Smooth muscle cell (in vitro differentiated cells): ENCODE results near the gene ATP6V0E1. TPM values are rescaled to one million over a fixed set of nuclear protein-coding genes. Genes with fewer than 3 reads are reported as not detected.
A peak's percentile ranks its signal among the peaks of the same experiment; 100 is the strongest.

Experiments
- DNase-seq: peaks from one replicate; lab custom pipeline; 2025; ENCODE audit not compliant: unreplicated experiment; lab: John Stamatoyannopoulos, UW
- H2AFZ ChIP-seq: fragments of 200-600 bp; sonication (generic); 2 replicates; pipeline ENCODE4 v1.6.0; 2016; ENCODE audit warnings: antibody characterized with exemption, low read depth, mild to moderate bottlenecking
- H3F3A ChIP-seq: fragments of 200-600 bp; sonication (generic); 2 replicates; pipeline ENCODE4 v1.6.0; 2017; ENCODE audit warnings: antibody characterized with exemption, low read depth
- H3K27ac ChIP-seq: fragments of 200-600 bp; sonication (generic); 2 replicates; pipeline ENCODE4 v1.5.1; 2016; ENCODE audit warnings: low read depth, mild to moderate bottlenecking
- H3K27me3 ChIP-seq: fragments of 200-600 bp; sonication (generic); 2 replicates; pipeline ENCODE4 v1.6.1; 2016; ENCODE audit warnings: low read depth, mild to moderate bottlenecking
- H3K36me3 ChIP-seq: fragments of 200-600 bp; sonication (generic); 2 replicates; pipeline ENCODE4 v1.5.1; 2016; ENCODE audit warnings: low read depth
- H3K4me1 ChIP-seq: fragments of 200-600 bp; sonication (generic); 2 replicates; pipeline ENCODE4 v1.5.1; 2016; ENCODE audit warnings: low read depth
- H3K4me2 ChIP-seq: fragments of 200-600 bp; sonication (generic); 2 replicates; pipeline ENCODE4 v1.6.0; 2016; ENCODE audit warnings: mild to moderate bottlenecking
- H3K4me3 ChIP-seq: fragments of 200-600 bp; sonication (generic); 2 replicates; pipeline ENCODE4 v1.5.1; 2016; ENCODE audit warnings: mild to moderate bottlenecking
- H3K79me2 ChIP-seq: fragments of 200-600 bp; sonication (generic); 2 replicates; pipeline ENCODE4 v1.6.0; 2016; ENCODE audit warnings: low read depth, mild to moderate bottlenecking
- H3K9ac ChIP-seq: fragments of 200-600 bp; sonication (generic); 2 replicates; pipeline ENCODE4 v1.6.0; 2016; ENCODE audit warnings: low read depth
- H3K9me3 ChIP-seq: fragments of 200-600 bp; sonication (generic); replicated peaks from 2 replicates; pipeline ENCODE4 v1.5.1; 2016; ENCODE audit warnings: low read depth
- H4K20me1 ChIP-seq: fragments of 200-600 bp; sonication (generic); 2 replicates; pipeline ENCODE4 v1.6.0; 2016; ENCODE audit warnings: low read depth
- WGBS: methylation state at CpG from one replicate; pipeline ENCODE4 v1.1.7; 2016; ENCODE audit warnings: low lambda C conversion rate; 5-methylcytosine and 5-hydroxymethylcytosine counted together
- polyA plus RNA-seq: library from polyadenylated mRNA; unstranded; fragments of >200 nt; fragmentation: Nextera tagmentation; extraction: Ambion mirVana; gene quantifications from 2 replicates; pipeline ENCODE4 v1.2.1, GENCODE V29; 2016
- small RNA-seq: library from RNA; depleted of rRNA; stranded (forward); fragments of <200 nt; gene quantifications from one replicate; pipeline ENCODE3, GENCODE V24; 2014
- total RNA-seq: library from RNA; depleted of rRNA; stranded (reverse); fragments of >200 nt; gene quantifications from 2 replicates; pipeline ENCODE4 v1.2.3, GENCODE V29; 2014
- TF ChIP-seq, protein P1 (sequence below): fragments of 200-600 bp; sonication (generic); IDR thresholded peaks from 2 replicates; pipeline ENCODE4 v1.5.1; 2017; ENCODE audit warnings: borderline replicate concordance, mild to moderate bottlenecking, antibody characterized with exemption; ENCODE audit not compliant: insufficient read depth, poor library complexity, severe bottlenecking

The ATP6V0E1 gene
- total and polyA plus RNA-seq, 2 experiments from 2014 or later = 247 to 431 TPM

DNA sequence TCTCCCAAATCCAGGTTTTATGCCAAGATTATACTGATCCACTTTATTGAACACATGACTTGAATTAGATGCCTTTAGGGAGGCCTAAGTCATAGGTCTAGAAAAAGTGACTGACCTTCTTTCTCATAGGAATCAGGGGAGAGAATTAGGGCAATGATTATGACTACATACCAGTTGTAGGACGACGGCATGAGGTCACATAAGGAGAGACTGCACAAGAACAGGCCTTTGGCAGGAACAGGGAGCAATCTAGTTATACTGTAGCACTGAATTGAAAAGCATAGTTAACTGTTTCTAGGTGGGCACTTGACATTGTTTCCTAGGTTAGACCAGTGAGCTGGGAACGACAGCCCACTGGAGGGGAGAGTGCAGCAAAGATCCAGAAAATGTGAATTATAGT lies 95.3 kb downstream of the ATP6V0E1 start:
- 88% methylated on average over 3 of the region's 3 CpGs for WGBS
- Histone ChIP-seq H3K4me2 (no peak overlapping the region), H3K4me3 (no peak overlapping the region), H3K9ac (no peak overlapping the region), H3K79me2 (no peaks in the 10 kb centered on the region), H3K9me3 (no peaks in the 10 kb centered on the region), H3K27ac (no peak overlapping the region), H3K4me1 (no peaks in the 10 kb centered on the region), H3K27me3 (no peaks in the 10 kb centered on the region), H3K36me3 (no peaks in the 10 kb centered on the region), H2AFZ (no peak overlapping the region), H3F3A (no peaks in the 10 kb centered on the region), H4K20me1 (peaks cover 17% of the 10 kb centered on the region)
- TF ChIP-seq, protein P1, sequence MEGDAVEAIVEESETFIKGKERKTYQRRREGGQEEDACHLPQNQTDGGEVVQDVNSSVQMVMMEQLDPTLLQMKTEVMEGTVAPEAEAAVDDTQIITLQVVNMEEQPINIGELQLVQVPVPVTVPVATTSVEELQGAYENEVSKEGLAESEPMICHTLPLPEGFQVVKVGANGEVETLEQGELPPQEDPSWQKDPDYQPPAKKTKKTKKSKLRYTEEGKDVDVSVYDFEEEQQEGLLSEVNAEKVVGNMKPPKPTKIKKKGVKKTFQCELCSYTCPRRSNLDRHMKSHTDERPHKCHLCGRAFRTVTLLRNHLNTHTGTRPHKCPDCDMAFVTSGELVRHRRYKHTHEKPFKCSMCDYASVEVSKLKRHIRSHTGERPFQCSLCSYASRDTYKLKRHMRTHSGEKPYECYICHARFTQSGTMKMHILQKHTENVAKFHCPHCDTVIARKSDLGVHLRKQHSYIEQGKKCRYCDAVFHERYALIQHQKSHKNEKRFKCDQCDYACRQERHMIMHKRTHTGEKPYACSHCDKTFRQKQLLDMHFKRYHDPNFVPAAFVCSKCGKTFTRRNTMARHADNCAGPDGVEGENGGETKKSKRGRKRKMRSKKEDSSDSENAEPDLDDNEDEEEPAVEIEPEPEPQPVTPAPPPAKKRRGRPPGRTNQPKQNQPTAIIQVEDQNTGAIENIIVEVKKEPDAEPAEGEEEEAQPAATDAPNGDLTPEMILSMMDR = no peak
- no peak for DNase-seq

Small RNAs within 50 kb of the gene (small RNA-seq; reads per million reads assigned to genes)
- gene RF00019 (not detected), gene SNORA74B (45.6 reads per million, percentile 96 among the genes with 10 or more reads in this experiment)

Other genes starting within 250 kb of the ATP6V0E1 start
- gene DUSP1, start 212.6 kb upstream of the ATP6V0E1 start, total RNA-seq = 751 and 817 TPM in 2 replicates
- 656 and 995 TPM in 2 replicates for gene DUSP1, start 212.6 kb upstream of the ATP6V0E1 start, polyA plus RNA-seq
- gene ERGIC1, start 149.5 kb upstream of the ATP6V0E1 start, total RNA-seq = 135 and 140 TPM in 2 replicates
- 33.2 and 38.2 TPM in 2 replicates for gene ERGIC1, start 149.5 kb upstream of the ATP6V0E1 start, polyA plus RNA-seq
- gene RPL26L1, start 24.3 kb upstream of the ATP6V0E1 start, total RNA-seq = 75.5 and 83.2 TPM in 2 replicates
- gene RPL26L1, start 24.3 kb upstream of the ATP6V0E1 start, polyA plus RNA-seq = 83.0 and 99.6 TPM in 2 replicates
- gene CREBRF, start 72.6 kb downstream of the ATP6V0E1 start, total RNA-seq = 11.3 and 18.5 TPM in 2 replicates
- 6.9 and 8.1 TPM in 2 replicates for gene CREBRF, start 72.6 kb downstream of the ATP6V0E1 start, polyA plus RNA-seq
- 16.2 and 18.6 TPM in 2 replicates for gene BNIP1, start 160.8 kb downstream of the ATP6V0E1 start, total RNA-seq
- gene BNIP1, start 160.8 kb downstream of the ATP6V0E1 start, polyA plus RNA-seq = 15.0 and 21.1 TPM in 2 replicates